Measurements from ENCODE around the gene SWAP70. TPM values are rescaled to one million over a fixed set of nuclear protein-coding genes. Genes with fewer than 3 reads are reported as not detected.

The SWAP70 gene
- total and polyA plus RNA-seq, 2 experiments from 2014 or later: 30.3 to 33.3 TPM

DNA sequence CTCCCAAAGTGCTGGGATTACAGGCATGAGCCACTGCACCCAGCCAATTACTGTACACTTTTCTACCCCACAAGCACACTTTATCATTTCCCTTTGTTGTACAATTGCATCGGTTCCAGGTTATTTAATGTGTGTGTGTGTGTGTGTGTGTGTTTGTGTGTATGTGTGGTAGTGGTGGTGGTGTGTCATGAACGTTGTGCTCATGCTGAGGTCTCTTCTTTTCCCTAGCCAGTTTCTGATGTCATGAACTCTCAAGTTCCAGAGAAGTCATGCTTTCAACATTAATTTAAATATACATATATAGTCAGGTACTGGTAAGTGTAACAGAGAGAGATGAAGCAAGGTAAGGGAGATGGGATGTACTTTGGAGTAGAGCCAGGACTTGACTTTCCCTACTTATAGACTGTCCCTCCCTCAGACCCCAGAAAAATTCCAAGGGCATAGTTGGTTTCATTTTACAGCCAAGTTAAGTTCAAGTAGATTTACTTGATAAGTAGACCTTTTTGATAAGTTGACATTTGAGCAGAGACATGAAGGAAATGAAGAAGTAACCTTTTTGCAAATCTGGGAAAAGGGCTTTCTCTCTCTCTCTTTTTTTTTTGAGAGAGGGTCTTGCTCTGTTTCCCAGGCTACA, 47.7 kb upstream of the SWAP70 start (continued):
- TF ChIP-seq, protein P1, sequence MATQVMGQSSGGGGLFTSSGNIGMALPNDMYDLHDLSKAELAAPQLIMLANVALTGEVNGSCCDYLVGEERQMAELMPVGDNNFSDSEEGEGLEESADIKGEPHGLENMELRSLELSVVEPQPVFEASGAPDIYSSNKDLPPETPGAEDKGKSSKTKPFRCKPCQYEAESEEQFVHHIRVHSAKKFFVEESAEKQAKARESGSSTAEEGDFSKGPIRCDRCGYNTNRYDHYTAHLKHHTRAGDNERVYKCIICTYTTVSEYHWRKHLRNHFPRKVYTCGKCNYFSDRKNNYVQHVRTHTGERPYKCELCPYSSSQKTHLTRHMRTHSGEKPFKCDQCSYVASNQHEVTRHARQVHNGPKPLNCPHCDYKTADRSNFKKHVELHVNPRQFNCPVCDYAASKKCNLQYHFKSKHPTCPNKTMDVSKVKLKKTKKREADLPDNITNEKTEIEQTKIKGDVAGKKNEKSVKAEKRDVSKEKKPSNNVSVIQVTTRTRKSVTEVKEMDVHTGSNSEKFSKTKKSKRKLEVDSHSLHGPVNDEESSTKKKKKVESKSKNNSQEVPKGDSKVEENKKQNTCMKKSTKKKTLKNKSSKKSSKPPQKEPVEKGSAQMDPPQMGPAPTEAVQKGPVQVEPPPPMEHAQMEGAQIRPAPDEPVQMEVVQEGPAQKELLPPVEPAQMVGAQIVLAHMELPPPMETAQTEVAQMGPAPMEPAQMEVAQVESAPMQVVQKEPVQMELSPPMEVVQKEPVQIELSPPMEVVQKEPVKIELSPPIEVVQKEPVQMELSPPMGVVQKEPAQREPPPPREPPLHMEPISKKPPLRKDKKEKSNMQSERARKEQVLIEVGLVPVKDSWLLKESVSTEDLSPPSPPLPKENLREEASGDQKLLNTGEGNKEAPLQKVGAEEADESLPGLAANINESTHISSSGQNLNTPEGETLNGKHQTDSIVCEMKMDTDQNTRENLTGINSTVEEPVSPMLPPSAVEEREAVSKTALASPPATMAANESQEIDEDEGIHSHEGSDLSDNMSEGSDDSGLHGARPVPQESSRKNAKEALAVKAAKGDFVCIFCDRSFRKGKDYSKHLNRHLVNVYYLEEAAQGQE (IDR thresholded peaks at IDR 0.05; ENCODE audit: unreplicated experiment): no peak
- TF ChIP-seq EZH2phosphoT487 (IDR thresholded peaks at IDR 0.05; ENCODE audit: unreplicated experiment): no peak
- no peak for TF ChIP-seq STAT1 (IDR thresholded peaks at IDR 0.05; ENCODE audit: unreplicated experiment)
- no peak for TF ChIP-seq JUNB (IDR thresholded peaks at IDR 0.05; ENCODE audit: unreplicated experiment)
- no peak for TF ChIP-seq POLR2AphosphoS5 (IDR thresholded peaks at IDR 0.05; ENCODE audit: low read depth)

DNA sequence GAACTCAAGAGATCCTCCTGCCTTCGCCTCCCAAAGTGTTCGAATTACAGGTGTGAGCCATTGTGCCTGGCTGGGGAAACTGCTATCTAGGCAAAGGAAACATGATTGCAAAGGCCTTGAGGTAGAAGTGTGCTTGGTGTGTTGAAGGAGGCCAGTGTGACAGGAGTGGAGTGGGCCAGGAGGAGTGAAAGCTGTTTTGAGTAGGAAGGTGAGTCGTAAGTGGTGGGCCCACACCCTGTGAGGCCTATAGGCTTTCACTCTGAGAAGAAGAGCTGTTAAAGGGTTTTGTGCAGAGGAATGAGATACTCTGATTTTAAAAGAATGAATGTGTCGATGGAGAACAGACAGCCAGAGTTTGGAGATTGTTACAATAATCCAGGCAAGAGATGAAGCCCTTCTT, 47.0 kb upstream of the SWAP70 start:
- peaks cover 6% of the 10 kb centered on the region for H3F3A ChIP-seq (replicated peaks; ENCODE audit: low read depth)
- Mint-ChIP-seq H3K9me3 (peaks cover 2% of the 10 kb centered on the region; the same call in 1 of the 3 replicates), H3K4me3 (no peak overlapping the region), H3K27me3 (ENCODE audit: insufficient read depth, low read depth, poor library complexity) (peaks cover 13% of the 10 kb centered on the region), H3K36me3 (ENCODE audit: low read depth) (peaks cover 4% of the 10 kb centered on the region; the same call in 2 of the 3 replicates), H3K27ac (no peak overlapping the region), H3K4me1 (peaks cover 19% of the 10 kb centered on the region)
- no peaks in the 10 kb centered on the region for H3K36me3 ChIP-seq (ENCODE audit: insufficient read depth)
- H3K27me3 ChIP-seq (ENCODE audit: insufficient read depth): no peaks in the 10 kb centered on the region
- H3K79me2 ChIP-seq (replicated peaks; ENCODE audit: insufficient read depth): no peaks in the 10 kb centered on the region
- no peaks in the 10 kb centered on the region for H3K9me2 ChIP-seq (ENCODE audit: insufficient read depth)
- ATAC-seq (no peak), DNase-seq (ENCODE audit: low spot score) (no peak)
- H3K4me3 ChIP-seq: no peak overlapping the region
- no peak overlapping the region for H3K27ac ChIP-seq (ENCODE audit: low read depth)
- H3K4me1 ChIP-seq (ENCODE audit: insufficient read depth): peaks cover 5% of the 10 kb centered on the region
- no peak overlapping the region for H3K4me2 ChIP-seq
- H4K20me1 ChIP-seq (replicated peaks; ENCODE audit: insufficient read depth): no peaks in the 10 kb centered on the region
- H2AFZ ChIP-seq: no peak overlapping the region
- TF ChIP-seq EZH2phosphoT487 (IDR thresholded peaks at IDR 0.05; ENCODE audit: unreplicated experiment): no peak
- TF ChIP-seq, protein P2, sequence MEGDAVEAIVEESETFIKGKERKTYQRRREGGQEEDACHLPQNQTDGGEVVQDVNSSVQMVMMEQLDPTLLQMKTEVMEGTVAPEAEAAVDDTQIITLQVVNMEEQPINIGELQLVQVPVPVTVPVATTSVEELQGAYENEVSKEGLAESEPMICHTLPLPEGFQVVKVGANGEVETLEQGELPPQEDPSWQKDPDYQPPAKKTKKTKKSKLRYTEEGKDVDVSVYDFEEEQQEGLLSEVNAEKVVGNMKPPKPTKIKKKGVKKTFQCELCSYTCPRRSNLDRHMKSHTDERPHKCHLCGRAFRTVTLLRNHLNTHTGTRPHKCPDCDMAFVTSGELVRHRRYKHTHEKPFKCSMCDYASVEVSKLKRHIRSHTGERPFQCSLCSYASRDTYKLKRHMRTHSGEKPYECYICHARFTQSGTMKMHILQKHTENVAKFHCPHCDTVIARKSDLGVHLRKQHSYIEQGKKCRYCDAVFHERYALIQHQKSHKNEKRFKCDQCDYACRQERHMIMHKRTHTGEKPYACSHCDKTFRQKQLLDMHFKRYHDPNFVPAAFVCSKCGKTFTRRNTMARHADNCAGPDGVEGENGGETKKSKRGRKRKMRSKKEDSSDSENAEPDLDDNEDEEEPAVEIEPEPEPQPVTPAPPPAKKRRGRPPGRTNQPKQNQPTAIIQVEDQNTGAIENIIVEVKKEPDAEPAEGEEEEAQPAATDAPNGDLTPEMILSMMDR (conservative IDR thresholded peaks at IDR 0.05; ENCODE audit: low read depth in 2 of 2): no peak
- no peak for TF ChIP-seq STAT1 (IDR thresholded peaks at IDR 0.05; ENCODE audit: unreplicated experiment)
- TF ChIP-seq EZH2 (IDR thresholded peaks at IDR 0.05; ENCODE audit: low read depth, unreplicated experiment): no peak
- TF ChIP-seq ZNF114 (CRISPR knock-in tag; IDR thresholded peaks at IDR 0.05): no peak
- TF ChIP-seq, protein P3, sequence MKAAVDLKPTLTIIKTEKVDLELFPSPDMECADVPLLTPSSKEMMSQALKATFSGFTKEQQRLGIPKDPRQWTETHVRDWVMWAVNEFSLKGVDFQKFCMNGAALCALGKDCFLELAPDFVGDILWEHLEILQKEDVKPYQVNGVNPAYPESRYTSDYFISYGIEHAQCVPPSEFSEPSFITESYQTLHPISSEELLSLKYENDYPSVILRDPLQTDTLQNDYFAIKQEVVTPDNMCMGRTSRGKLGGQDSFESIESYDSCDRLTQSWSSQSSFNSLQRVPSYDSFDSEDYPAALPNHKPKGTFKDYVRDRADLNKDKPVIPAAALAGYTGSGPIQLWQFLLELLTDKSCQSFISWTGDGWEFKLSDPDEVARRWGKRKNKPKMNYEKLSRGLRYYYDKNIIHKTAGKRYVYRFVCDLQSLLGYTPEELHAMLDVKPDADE (IDR thresholded peaks at IDR 0.05): no peak
- TF ChIP-seq NANOG (IDR thresholded peaks at IDR 0.05; ENCODE audit: borderline replicate concordance): no peak
- TF ChIP-seq, protein P1 (IDR thresholded peaks at IDR 0.05; ENCODE audit: unreplicated experiment): no peak
